HG03064 (cell line): Measurements from ENCODE around the gene PLOD3.
A peak's percentile ranks its signal among the peaks of the same experiment; 100 is the strongest.

Source experiments
- ATAC-seq: cut with Tn5 transposase; IDR thresholded peaks from one replicate; pipeline ENCODE4 v1.9.1; 2021; ENCODE audit warnings: low read depth; ENCODE audit not compliant: unreplicated experiment

Gene PLOD3

DNA sequence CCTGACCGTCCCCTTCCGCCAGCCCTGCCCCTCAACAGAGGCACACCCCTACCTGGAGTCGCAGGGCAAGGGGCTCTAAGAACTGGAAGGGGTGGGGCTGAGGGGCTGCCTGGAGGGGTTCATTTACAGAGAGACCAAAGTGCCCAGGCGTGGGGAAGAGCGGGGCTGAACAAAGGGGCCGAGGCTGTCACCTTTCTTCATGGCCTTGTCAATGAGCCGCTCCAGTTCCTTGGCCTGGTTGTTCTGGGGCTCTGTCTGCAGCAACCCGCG lies 22.5 kb upstream of the PLOD3 start:
- no peak for ATAC-seq

DNA sequence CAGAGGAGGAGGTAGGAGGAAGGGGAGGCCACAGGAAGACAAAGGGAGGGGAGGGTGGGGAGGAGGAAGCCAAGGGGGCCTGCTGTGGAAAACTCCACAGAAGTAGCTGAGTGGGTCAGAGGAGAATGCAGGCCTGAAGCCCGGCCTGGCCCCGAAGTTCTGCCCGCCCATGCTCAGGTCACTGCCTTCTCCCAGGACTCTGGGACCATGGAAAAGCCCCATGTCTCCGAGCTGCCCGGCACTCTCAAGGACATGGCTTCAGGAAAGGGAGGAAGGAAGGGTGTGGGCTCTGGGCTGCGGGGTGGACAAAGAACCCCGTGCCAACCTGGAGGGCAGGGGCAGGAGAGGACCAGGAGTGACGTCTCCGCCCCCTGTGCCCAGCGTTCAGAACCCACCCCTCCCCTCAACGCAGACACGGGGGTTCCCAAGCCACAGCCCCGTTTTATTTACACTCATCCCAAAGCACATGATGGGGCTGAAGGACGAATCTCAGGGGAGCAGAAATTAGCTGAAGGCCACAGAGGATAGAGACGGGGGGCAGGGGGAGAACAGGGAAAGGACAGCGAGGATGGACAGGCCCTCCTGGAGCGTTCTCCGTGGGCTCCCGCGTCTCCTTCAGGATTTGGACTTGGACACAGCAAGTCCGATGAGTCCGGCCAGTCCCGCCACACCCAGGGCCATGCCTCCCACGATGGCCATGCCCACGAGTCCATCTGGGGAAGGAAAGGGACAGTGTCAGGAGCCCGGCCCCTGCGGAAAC lies 22.0 kb upstream of the PLOD3 start:
- ATAC-seq, result no peak

DNA sequence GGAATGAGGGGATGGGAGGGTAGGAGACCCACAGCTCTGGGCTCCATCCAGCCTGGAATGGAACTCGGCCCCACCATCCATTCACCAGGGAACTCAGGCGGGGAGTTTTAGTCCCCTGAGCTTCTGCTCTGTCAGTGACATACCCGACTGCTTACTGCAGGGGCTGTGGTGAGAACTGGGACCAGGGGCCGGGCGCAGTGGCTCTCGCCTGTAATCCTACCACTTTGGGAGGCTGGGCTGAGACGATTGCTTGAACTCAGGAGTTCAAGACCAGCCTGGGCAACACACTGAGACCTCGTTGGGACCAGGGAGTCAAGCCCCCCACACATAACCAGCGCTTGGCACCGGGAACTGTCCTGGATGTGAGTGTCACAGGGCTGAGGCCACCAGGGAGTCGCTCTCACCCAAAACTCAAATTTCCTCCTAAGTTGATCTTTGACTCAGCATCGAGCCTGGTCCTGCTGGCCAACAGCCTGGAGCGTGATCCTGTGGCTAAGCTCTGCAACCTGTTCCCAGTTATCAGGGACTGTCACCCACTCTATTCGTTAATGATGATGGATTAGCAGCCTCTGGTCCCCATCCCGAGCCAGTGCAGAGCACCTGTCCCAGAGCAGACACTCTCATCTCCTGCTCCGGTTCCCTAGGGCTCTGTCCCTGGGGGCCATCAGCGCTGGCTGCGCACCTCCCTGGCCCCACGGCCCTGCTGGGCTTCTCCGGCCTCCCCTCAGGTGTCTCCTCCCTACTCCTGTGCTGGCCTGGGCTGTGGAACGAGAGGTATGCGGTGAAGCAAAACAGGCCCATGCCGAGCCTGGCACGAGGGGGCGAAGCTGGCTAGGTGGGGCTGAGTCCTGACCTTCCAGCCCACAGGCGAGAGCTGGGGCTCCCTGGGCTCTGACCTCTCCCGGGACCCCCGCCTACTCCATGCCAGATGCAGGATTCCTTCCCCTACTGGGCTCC lies 21.1 kb upstream of the PLOD3 start:
- no peak for ATAC-seq

DNA sequence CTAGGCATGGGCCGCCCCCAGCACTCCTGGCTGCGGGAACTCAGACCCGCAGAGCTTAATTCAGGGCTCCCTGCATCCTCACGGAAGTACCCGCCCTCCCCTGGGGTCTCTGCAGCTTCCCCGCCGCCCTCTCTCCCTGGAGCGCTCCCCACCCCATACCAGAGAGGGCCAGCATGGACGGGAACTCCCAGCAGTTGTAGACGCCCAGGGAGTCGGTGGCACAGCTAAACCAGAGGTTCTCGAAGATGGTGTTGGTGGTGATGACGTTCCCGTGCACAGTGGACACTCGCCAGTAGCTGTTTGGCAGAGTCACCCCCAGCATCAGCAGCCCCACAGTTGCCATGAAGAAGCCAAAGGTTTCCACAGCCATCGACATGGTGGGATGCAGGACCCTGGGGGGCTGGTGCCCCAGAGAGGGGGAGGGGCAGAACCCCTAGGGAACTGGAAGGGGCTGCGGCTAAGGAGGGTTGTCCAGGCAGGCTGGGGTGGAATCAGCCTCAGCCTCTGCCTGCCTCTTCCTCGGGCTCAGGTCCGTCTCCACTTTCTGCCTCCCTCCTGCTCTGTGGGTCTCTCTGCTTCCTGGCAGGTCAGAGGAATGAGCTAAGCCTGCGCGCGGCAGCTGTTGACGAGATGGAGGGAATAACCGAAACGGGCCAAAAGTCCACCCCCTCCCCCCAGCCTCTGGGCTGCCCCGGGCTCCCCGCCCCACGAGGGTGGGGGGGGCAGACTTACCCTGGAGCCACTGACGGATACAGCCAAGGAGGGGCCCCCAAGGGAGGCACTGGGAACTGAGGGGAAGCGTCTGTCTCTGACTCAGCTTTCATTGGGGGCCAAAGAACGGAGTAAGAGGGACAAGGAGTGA lies 20.1 kb upstream of the PLOD3 start, which contains the start of gene CLDN15:
CLDN15 (minus strand) TSS at position 597 of the 862 bp plus-strand sequence; CDS start at position 376, 221 bp downstream.
- ATAC-seq, result no peak

DNA sequence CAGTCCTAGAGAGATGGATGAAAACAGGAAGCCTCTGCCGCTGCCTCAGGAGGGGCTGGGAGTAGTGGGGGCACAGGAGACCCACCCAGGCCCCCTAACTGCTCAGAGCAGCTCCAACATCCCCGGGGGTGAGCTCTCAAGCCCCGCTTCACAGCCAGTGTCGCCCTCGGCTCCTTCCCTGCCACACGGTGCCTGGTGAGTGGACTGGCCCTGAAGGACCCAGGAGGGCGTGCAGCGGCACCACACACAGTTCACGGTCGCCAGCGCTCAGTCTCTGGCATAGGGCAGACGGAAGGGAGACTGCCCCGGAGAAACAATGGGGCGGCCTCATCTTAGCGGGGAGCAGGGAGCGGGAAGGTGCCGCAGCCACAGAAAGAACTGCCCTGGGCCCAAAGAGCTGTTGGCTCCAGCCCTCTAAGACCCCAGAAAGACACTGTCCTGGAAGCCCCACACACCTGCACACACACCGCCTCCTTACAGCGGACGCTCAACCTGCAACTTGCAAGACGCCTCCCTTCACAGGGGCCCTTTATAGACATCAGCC lies 19.0 kb upstream of the PLOD3 start:
- no peak for ATAC-seq

DNA sequence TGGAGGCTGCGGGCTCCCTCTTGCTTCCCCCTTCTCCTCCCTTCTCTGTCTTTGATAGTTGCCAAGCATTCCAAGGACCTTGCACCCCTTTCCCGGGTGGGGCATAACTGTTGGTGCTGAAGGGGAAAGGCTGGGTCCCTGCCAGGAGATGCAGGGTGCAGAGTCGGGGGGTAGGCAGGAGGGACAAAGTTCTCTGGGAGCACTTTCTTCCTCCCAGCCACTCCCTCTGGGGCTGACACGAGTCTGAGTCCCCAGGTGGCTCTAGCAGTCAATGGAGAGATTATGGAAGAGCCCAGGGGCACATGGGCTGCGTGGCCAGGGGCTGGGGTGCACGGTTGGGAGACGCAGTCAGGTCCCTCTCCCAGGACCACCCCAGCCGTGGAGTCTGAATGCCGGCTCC lies 18.1 kb upstream of the PLOD3 start:
- ATAC-seq, result no peak

DNA sequence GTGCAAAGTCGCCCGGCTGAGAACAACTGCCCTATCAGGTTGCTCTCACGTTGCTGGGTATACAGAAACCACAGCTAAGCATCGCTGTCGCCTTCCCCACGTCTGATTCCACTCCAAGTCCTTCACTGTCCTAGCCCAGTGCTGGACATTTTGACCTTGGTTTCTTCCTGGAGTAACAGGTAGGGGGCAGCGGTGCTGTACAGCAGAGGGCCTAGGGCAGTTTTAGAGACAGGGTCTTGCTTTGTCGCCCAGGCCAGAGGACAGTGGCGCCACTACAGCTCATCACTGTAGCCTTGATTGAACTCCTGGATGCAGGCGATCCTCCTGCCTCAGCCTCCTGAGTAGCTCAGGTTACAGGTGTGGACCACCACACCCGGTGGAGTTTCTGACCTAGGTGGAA lies 17.7 kb upstream of the PLOD3 start:
- no peak for ATAC-seq

DNA sequence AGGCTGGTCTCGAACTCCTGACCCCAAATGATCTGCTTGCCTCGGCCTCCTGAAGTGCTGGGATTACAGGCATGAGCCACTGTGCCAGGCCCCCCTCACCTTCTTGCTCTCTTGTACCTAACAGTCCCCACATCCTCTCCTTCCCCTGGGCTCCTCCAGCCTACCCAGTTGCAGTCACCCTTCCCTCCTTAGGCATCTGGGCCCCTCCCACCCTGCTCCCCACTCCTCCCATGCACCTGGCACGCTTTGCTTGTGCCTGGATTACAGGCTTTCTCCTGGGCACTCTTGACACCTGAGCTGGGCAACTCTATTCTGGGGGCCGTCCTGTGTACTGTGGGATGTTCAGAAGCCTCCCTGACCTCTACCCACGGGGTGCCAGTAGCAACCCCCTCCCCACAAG lies 17.3 kb upstream of the PLOD3 start:
- ATAC-seq, result no peak

DNA sequence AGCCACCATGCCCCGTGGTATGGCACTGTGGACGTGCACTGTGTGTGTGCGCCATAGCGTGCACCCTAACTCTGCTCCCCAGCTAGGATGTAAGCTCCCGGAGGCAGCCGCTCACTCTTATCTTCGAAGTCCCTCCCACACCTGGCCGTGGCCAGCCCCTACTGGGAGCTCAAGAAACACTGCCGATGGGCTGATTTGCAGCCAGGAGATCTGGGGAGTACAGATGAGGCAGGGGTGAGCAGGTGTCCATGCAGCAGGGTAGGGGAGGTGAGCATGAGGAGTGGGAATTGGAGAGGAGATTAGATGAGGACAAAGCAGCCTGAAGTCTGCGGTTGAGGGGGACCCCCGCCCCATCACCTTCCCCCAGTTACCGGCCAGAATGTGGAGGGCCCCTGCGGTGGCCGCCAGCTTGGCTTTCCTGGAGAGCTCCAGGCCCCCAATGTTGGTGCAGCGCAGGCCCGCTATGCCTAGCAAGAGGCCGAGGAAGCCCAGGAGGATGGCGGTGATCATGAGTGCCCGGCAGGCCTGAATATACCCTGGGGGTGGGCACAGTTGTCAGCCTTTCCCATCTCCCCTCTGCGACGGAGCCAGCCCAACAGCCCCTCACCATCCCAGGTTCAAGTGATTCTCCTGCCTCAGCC lies 16.6 kb upstream of the PLOD3 start:
- no peak for ATAC-seq

DNA sequence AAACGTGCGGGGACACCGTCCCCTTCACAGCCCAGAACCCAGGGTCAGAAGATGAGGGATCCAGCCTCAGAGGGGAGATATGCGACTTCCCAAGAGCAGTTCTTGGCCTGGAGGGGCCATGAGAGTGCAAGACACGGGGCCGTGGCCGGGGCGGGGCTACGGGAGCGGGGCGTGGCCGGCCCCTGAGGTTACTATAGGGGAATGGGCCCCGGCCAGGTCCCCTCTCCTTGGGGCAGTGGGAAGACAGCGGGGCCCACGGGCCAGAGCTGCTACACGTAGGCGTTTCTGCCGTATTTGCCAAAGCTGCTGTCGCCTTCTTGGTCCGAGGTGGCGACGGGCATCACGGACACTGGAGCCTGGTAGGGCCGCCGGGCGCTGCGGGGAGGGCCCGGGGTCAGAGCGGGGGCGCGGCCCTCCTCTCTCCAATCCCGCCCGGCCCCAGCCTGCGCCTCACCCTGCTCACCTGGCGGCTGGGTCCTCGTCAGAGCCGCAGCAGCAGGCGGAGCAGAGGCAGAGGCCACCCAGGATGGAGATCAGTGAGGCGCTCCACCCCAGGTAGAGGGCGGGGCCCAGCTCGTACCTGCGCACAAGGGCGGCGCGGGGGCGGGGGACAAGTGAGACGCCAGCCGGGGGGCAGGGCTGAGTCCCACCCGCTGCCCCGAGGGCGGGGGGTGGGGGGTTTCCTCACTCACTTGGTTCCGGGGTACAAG lies 14.9 kb upstream of the PLOD3 start:
- no peak for ATAC-seq

DNA sequence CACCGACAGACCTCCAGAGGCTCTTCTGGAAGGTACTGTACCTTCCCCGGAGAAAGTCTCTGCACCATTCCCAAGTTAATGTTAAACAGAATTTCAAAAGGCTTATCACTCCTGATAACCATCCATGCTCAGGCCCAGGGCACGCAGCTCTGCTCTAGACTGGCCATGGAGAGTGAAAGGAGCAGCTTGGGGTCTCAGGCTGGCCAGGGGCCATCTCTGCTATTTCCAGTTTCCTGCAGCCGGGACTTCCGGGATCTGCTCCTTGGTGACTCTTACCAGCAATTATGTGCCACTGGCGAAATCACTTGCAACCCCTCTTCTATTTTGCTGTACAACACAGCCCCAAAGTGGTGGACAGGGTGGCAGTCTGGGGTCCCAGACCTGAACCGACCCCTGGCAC lies 14.3 kb upstream of the PLOD3 start:
- no peak for ATAC-seq

DNA sequence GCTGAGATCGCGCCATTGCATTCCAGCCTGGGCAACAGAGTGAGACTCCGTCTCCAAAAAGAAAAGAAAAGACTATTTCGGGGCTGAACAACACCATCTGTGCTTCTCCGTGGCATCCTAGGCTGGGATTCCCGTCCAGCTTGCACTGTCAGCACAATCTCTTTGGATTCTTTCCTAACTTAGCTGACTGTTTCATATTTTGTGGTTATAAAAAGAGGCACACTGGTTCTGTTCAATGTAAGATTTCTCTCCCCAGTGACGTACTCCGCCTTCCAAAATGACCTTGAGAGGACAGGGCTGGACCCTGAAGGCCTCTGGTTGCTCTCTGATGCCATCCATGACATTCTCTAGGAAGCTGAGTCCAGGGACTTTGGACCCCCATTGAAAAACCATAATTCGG lies 9.3 kb upstream of the PLOD3 start:
- no peak for ATAC-seq

DNA sequence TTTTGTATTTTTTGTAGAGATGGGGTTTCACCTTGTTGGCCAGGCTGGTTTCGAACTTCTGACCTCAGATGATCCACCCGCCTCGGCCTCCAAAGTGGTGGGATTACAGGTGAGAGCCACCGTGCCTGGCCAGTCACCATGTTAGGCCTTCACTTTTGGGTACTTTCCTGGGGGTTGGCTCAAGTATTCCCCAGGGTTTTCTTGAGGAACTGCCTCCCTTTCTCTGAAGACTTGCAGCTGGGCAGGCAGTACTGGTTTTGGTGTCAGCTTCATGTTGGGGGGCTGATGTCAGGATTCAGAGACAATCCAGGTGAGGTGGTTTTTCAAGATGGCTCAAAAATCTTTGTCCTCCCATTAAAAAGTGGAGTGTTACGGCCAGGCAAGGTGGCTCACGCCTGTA lies 8.3 kb upstream of the PLOD3 start:
- ATAC-seq, result no peak

DNA sequence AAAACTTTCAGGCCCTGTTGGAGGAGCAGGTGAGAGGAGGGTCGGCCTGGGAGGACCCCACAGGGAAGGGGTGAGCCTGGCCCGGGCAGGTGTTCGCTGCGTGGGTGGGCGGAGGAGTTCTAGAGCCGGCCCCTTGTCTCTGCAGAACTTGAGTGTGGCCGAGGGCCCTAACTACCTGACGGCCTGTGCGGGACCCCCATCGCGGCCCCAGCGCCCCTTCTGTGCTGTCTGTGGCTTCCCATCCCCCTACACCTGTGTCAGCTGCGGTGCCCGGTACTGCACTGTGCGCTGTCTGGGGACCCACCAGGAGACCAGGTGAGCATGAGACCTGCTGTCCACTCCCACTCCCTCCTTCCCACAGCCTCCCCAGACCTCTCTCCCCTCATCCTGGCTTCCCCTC lies 6.1 kb upstream of the PLOD3 start:
- ATAC-seq, result no peak

DNA sequence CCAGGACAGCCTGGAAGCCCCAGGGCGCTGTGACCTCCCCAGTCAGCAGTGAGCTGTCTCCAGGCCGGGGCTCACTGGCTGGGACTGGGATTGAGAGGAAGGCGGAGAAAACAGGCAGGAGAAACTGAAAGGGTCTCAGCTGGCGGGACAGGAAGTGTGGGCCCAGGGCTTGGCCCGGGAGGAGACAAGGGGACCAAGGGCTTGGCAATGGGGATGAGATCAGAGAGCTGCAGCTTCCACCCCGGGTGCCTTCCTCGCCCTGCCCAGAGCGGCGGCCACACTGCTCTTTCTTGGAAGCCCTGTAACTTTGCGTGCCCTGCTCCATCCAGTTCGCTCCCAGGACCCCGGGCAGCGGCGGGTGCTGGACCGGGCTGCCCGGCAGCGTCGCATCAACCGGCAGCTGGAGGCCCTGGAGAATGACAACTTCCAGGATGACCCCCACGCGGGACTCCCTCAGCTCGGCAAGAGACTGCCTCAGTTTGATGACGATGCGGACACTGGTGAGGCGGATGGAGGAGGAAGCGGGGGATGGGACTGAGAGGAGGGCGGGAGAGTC lies 5.0 kb upstream of the PLOD3 start:
- ATAC-seq, result no peak

DNA sequence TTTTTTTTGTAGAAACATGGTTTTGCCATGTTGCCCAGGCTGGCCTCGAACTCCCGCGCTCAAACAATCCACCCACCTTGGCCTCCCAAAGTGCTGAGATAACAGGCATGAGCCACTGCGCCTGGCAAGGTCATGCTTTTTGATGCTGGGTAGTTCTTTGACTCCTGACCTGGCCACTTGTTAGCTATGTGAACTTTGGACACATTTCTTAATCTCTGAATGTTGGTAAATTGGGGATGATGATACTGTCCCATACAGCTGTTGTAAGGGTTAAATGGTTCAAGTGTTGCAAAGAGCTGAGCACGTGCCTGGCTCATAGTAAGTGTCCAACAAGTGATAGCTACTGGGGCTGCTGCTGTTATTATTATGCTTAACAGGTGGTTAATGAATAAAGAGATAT lies 2.9 kb upstream of the PLOD3 start:
- no peak for ATAC-seq

DNA sequence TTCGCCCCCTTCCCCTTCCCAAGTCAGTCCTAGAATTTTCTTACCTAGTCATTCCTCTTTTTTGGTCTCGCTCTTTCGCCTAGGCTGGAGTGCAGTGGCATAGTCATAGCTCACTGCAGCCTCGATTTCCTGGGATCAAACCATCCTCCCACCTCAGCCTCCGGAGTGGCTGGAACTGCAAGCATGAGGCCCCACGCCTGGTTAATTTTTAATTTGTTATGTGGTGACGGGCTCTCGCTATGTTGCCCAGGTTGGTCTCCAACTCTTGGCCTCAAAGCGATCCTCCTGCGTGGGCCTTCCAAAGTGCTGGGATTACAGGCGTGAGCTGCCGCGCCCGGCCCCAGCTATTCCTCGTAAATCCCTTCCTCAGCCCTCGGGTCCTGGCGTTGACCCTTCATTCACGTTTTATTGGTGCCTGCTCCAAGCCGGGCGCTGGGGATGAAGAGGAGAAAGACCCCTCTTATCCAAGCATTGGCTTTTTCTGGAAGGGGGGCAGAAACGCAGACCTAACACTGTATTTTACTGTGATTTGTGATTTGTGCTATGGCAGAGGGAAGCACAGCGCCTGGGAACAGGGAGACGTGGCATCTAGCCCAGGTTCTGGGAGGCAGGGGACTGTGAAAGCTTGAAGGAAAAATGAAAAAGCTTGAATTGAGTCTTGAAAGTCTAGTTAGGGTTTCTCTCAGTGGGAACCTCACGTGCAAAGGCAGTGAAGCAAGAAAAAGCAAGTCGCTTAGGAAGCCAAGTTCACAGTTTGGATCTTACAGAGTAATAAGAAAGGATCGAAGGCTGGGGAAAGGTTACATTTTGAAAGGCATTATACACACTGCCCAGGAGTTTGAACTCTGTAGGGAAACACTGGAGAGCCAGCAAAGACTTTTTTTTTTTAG lies 1.1 kb upstream of the PLOD3 start:
- ATAC-seq, result peak; percentile 13

DNA sequence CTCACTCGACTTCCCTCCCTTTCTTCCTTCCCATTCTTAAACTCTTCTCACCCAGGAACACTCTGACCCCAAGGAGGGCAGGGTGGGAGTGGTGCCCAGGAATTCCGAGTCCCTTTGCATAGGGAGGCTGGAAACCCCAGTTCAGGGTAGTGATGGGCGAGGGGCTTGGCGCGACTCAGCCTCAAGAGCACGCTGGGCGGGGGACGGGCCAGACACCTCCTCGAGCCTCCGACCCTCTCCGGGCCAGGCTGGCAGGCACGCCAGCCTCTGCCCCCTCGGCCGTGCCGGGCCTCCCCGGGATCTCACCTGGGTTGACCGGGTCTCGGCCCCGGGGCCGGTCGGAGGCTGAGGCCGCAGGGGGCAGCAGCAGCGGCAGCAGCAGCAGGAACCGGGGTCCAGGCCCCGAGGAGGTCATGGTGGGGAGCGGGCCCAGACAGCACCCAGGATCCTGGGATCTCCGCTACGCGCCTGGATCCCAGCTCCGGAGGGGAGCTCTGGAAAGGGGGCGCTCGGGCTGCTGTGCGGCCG lies 457 bp downstream of the PLOD3 start:
- ATAC-seq, result peak; percentile 7
